Effector CD4-positive, alpha-beta T cell (primary cell): Measurements from ENCODE around the gene FAM110C.
"Not testable (repeated sequence)": the region's sequence is repeated elsewhere in the genome, so short reads cannot be mapped to it uniquely, and the experiment has no call there.

ENCODE experiments used
- DNase-seq: peaks from one replicate; pipeline ENCODE4 v3.0.0-alpha.2; 2020

The FAM110C gene

DNA sequence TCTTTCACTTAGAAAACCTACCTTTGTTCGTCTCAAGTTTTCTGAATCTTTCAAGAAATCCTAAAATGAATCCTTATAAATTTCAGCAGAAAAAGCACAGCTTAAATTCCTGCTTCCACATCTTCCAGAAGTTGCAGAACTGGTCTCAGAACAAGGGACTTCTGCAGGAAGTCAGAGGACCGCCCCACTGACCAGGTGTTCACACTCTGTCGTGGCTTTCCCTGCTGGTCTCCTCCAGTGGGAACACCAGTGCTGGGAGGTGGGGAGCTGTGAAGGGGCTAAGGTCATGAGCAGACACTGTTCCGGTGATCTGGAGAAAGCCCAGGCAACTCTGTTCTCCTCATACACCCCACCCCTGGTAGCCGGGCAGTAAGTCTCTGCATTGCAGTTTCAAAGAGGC is 3.5 kb downstream of the FAM110C start:
- no peak for DNase-seq

- no peak for DNase-seq
These were observed 5.8 kb downstream of the FAM110C start for GRCh38 chr2:40465-40864.

DNA sequence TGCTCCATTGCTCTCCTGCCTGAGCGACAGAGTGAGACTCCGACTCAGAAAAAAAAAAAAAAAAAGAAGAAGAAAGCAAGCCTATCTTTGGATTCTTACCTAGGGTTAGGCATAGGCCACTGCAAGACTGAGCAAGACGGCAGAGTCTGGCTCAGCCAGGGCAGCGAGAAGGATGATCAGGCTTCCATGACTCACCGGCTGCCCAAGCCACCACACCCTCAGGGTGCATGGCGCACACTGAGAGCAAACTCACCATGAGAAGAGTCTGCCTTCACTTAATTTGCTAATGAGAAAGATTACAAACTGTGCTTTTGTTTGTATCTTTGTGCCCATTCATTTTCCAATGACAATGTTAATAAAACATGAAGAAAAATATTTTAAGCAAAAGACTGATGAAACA is 8.2 kb downstream of the FAM110C start:
- no peak for DNase-seq

- DNase-seq, result no peak
These were observed 10.0 kb downstream of the FAM110C start for GRCh38 chr2:36318-36717.

DNA sequence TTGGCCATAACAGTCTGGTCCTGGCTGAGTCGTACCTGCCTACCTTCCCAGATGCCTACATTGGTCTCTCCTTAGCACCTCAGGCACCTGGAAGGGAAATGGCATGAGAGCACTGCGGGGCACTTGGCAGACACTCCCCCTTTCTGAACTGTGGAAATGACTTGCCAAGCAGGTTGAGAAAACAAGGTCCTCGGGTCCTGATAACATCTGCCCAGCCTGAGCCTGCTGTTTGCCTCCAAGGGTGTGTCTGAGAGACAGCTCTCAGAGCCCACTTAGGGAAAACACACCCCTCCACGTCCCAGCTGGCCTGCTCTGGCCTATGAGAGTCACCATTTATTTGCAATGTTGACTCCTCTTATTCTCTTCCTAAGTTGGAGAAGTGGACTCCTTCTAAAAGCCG is 10.5 kb downstream of the FAM110C start:
- DNase-seq, result no peak

- no peak for DNase-seq
These were observed 12.7 kb downstream of the FAM110C start for GRCh38 chr2:33620-34019.

DNA sequence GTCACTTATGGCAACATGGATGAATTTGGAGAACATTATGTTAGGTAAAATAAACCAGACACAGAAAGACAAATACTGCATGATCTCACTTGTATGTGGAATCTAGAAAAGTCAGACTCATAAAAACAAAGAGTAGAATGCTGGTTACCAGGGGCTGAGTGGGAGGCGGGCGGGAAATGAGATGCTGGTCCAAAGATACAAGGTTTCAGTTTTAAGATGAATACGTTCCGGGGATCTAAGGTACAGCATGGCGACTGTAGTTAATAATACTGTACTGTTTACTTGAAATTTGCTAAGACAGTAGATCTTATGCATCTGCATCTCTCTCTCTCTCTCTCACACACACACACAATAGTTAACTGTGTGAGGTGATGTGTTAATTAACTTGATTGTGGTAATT is 14.2 kb downstream of the FAM110C start:
- DNase-seq, result no peak

DNA sequence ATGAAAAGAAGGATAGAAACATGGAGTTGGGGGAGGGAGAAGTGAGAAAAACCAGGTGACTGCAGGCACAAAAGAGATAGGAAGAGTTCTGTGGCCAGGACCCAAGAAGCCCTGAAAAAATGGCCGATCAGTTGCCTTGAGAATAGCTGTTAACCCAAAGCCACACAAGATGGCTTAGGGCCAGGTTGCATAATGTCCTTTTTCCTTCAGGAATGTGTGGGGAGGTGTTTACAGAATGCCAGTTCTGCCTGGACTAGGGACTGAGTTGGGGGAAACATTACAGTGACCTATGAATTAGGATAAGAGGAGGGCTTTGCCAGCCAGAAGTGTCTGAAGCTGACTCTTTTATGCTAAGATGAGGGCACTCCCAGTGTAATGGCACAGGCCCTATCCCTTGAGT is 17.1 kb downstream of the FAM110C start:
- no peak for DNase-seq

DNA sequence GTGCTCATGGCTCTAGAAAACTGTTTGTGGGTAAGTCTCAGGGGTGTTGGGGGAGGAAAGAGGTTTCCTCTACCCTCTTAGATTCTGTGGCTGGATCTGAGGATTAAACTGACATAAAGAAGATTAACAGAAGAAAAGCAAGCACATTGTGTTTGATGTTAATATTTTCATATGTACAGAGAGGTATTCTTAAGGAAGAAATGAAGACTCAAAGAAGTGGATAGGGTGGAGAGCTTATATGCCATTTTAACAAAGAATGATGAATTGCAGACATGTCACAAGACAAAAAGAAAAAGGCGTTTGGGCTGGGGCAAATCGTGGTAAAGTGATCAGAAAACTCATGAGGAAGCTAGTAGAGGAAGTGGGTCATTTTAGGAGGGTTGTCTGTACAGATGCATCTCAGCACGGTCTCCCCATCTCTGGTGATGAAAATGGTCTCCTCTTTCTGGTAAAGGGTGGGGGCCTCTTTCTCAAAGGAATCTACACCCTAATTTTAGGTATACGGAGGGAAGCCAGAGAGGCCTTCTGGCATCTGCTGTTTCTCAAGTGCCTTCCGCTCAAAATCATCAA is 17.8 kb downstream of the FAM110C start:
- DNase-seq, result no peak

- DNase-seq, result no peak
These were observed 19.4 kb downstream of the FAM110C start for GRCh38 chr2:26891-27290.

- DNase-seq, result no peak
These were observed 20.8 kb downstream of the FAM110C start for GRCh38 chr2:25543-25942.

DNA sequence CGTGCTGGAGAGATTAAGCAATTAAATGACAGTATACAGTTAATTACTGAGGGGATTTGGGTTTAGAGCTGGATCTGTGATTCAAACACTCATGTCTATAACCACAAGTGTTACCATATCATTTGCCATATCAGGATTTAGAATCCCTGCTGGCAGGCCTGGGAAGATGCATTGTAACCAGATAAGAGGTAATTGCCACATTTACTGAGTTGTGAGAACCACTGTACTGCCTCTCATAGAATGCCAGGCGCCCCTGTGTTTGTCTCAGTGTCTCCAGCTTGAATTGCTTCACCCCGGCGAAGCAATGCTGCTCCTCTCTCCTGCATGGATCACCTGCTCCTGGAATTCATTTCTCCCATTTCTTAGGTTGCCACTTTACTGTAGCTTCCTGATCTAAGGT is 21.7 kb downstream of the FAM110C start:
- DNase-seq, result not testable (repeated sequence)

DNA sequence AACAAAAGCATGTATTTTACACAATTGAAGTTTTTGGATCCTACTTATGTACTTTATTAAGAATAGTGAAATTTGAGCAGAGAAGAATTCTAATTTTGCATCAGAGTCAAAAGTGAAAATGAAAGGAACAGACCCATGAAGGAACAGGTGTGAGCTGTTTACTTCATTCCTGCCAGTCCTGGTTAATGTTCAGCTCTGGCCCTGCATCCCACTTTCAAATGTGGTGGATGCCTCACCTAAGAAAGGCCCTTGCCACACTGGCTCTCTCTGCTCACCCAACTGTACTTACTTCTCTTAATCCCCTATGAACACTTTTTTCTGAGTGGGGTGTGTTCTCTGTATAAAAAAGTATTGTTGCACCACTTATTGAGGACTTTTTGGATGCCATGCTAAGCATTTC is 22.2 kb downstream of the FAM110C start:
- DNase-seq, result no peak

- no peak for DNase-seq
These were observed 23.0 kb downstream of the FAM110C start for GRCh38 chr2:23283-23682.

DNA sequence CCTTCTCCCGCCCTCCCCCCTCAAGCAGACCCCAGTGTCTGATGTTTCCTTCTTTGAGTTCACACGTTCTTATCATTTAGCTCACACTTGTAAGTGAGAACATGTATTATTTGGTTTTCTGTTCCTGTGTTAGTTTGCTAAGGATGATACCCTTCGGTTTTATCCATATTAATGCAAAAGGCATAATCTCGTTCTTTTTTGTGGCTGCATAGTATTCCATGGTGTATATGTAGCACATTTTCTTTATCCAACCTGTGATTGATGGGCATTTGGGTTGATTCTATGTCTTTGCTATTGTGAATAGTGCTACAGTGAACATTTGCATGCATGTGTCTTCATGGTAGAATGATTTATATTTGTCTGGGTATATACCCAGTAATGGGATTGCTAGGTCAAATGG is 24.1 kb downstream of the FAM110C start:
- DNase-seq, result not testable (repeated sequence)

DNA sequence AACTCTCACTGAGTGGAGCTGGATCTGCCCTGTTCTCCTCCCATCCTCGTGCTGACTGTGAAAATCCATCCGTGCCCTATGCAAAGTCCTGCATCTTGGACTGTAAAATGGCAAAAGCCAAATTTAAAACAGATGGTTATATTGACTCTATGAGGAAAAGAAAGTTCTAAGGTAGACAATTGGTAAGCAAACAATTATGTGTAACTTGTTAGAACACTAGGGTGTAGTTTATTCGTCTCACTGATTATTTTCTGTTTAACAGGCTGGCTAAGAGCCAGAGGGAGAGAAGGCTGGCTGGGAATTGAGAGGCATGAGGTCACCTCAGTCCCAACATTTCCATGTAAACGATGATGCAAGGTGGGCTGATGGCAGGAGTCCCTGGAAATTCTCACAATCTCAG is 26.0 kb downstream of the FAM110C start:
- not testable (repeated sequence) for DNase-seq

- no peak for DNase-seq
These were observed 26.8 kb downstream of the FAM110C start for GRCh38 chr2:19505-19904.

DNA sequence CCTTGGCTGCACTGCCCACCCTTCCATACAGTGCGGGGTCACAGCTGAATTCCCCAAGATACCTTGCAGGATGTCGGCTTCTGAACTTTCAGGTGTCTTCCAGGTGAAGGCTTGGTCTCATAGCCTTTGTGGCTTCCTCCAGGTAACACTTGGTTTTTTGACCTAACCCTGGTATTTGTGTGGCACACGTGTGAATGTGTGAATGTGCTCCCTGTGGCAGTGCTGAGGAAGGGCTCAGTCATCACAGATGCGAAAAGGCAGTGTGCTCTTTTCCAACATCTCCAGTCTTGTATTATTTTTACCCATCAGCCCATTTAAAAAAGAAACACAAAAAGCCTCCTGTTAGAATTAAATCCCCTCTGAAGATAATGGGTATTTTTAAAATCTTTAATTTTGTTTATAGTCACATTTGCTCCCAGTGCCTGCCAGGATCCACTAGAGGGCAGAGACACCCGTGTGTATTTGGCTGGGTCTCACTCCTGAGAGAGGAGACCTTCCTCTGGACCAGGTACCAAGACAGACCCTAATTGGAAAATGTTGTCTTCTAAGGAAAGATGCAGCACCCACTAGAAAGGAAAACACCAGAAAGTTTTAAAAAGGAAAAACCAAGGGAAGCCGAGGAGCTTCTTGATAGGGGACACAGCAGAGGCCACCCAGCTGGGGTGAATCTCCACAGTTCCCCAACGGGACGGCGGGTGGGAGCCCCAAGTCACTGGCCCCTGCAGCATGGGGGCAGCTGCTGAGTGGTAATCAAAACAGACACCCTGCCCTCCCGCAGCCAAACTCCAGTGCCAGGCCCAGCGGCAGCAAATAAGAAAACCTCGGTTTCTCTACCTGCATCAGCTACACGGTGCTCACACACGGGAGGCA is 27.7 kb downstream of the FAM110C start:
- DNase-seq, result no peak

GRCh38 chr2:15916-16315 is 30.4 kb downstream of the FAM110C start:
- not testable (repeated sequence) for DNase-seq

DNA sequence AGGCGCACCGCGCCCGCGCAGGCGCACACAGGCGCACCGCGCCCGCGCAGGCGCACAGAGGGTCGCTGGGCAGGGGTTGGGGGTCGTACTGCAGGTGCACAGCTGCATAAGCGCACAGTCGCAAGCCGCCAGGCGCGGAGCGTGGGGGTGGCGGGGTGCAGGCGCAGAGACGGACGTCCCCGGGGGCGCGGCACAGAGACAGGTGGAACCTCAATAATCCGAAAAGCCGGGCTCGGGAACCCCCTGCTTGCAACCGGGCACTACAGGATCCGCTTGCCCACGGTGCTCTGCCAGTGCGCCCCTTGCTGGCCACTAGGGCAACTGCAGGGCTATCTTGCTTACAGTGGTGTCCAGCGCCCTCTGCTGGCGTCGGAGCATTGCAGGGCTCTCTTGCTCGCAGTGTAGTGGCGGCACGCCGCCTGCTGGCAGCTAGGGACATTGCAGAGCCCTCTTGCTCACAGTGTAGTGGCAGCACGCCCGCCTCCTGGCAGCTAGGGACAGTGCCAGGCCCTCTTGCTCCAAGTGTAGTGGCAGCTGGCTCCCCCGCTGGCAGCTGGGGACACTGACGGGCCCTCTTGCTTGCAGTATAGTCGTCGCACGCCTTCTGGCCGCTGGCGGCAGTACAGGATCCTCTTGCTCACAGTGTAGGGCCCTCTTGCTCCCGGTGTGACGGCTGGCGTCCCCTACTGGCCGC is 34.9 kb downstream of the FAM110C start:
- peak; percentile 38 for DNase-seq

GRCh38 chr2:10222-10875 is 36.0 kb downstream of the FAM110C start:
- DNase-seq, result no peak
